COR-L47 (cell line): Measurements from ENCODE around the gene FTSJ1.
"Not testable (repeated sequence)": the region's sequence is repeated elsewhere in the genome, so short reads cannot be mapped to it uniquely, and the experiment has no call there.

ENCODE experiments used
- DNase-seq: peaks from one replicate; lab custom pipeline; 2025; lab: John Stamatoyannopoulos, UW

Gene FTSJ1

DNA sequence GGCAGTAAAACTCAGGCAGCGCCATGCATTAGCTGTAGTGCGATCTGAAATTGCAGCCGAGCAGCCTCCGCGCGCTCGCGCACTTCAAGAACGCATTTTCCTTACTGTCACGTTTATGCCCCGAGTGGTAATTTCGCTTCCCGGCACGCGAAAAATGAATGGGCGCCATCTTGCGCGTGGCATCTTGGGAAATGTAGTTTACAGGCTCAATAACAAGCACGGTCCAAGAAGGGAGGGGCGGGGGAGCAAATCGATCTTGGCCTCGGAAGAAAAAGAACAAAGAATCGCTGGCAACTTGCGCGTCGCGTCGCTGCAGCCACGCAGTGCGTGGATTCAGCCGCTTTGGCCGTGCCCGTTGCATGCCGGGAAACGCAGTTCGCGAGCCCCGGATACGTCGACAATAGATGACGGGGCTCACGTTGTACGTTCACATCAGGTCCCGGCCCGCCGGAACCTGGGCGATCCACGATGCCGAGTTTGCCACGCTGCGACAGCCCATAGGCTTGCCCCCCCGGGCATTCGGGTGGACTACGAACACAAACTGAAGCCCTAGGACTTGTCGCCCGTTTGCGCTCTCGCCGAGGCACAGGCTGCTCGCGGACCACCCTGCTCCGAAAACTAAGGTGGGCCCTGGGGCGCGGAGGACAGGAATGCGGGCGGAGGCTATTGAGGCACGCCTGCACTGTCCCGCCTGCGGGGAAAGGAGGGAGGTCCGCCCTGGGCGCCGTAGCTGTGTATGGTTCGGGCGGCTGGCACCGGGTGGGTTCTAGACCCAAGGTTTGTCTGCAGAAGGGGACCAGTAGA, at the start of gene FTSJ1:
TSS of gene FTSJ1 (plus strand) at position 426 of the 804 bp plus-strand sequence. CDS start 1,849 bp downstream, outside the sequence.
- DNase-seq: peak; percentile 87

GRCh38 chrX:48427027-48427716, 48.8 kb upstream of the FTSJ1 start:
- not testable (repeated sequence) for DNase-seq

DNA sequence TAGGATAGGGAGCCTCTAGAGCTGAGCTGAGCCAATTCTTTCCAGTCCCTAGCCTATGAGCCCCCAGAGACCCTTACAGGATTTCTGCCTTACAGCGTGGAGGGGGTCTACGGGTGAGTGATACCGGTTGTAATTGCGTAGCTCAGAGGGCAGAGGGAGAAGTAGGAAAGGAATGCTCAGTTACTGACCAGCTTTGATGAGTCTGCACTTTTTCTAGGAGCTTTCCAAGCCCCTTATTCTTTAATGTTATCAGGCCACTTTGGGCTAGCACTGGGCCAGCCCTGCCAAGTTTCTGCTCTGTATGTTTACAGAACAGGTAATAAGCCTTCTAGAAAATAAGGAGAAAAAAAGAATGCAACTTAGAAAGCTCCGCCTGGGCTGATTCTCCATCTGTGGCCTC, 46.4 kb upstream of the FTSJ1 start:
- not testable (repeated sequence) for DNase-seq

GRCh38 chrX:48430166-48430565, 45.8 kb upstream of the FTSJ1 start:
- not testable (repeated sequence) for DNase-seq

DNA sequence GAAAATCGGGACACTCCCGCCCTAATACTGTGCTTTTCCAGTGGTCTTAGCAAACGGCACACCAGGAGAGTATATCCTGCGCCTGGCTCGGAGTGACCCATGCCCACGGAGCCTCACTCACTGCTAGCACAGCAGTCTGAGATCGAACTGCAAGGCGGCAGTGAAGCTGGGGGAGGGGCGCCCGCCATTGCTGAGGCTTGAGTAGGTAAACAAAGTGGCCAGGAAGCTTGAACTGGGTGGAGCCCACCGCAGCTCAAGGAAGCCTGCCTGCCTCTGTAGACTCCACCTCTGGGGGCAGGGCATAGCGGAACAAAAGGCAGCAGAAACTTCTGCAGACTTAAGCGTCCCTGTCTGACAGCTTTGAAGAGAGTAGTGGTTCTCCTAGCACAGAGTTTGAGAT, 42.3 kb upstream of the FTSJ1 start:
- not testable (repeated sequence) for DNase-seq

- not testable (repeated sequence) for DNase-seq
These were observed 28.8 kb upstream of the FTSJ1 start for GRCh38 chrX:48447201-48447600.

GRCh38 chrX:48450076-48450475, 25.9 kb upstream of the FTSJ1 start:
- no peak for DNase-seq

DNA sequence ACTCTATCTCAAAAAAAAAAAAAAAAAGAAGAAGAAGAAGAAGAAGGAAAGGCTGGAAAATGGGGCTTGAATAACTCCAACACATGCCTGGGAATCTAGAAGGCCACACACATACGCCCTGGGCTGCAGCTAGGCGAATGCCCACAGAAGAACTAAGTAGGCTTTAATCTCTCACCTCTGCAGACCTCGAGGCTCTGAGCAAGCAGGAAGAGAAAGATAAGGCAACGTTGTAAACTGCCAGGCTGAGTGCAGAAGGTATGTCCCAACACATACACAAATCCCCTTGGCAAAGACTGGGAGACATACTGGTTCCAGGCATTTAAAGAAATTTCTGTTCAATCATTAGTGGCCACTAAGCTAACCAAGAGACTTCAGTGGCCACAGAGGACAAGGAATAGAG, 24.3 kb upstream of the FTSJ1 start:
- no peak for DNase-seq

- no peak for DNase-seq
These were observed 19.2 kb upstream of the FTSJ1 start for GRCh38 chrX:48456628-48457331.

GRCh38 chrX:48458711-48459110, 17.3 kb upstream of the FTSJ1 start:
- no peak for DNase-seq

DNA sequence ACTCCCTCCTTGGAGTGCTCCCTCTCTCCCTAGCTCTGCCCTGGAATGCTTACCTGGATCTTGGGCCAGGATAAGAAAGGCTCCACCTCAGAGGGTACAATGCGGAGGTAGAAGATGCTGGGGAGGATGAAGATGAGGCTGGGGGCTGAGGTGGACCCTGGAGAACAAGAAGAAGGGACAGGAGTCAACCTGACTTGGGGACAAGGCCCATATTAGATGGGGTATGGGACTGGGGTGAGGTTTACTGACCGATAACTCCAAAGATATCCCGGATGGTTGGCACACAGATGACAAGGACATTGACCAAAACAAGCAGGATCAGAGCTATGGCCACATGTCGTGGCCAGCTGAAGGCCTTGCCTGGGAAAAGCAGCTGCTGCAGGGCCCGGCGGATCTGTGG, 16.5 kb upstream of the FTSJ1 start:
- no peak for DNase-seq

GRCh38 chrX:48460031-48460430, 16.0 kb upstream of the FTSJ1 start:
- DNase-seq: no peak

DNA sequence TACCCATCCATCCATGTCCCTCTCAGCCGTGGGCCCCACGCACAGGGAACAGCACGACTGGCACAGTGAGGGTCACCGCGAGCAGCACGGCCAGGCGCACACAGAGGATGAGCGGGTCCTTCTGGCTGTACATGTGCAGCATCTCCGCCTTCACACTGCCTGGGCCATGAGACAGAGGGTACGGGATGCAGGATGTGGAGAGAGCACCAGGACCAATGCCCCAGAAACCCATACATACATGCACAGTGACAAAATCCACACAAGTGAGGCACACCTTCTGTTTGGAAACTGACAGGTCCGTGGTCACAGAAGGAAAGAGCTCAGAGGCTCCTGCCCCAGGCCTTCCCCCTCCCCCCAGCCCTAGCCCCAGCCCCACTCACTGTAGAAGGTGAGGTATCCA, 15.4 kb upstream of the FTSJ1 start:
- no peak for DNase-seq

- DNase-seq: no peak
These were observed 14.2 kb upstream of the FTSJ1 start for GRCh38 chrX:48461830-48462229.

- DNase-seq: no peak
These were observed 10.6 kb upstream of the FTSJ1 start for GRCh38 chrX:48465336-48465933.

DNA sequence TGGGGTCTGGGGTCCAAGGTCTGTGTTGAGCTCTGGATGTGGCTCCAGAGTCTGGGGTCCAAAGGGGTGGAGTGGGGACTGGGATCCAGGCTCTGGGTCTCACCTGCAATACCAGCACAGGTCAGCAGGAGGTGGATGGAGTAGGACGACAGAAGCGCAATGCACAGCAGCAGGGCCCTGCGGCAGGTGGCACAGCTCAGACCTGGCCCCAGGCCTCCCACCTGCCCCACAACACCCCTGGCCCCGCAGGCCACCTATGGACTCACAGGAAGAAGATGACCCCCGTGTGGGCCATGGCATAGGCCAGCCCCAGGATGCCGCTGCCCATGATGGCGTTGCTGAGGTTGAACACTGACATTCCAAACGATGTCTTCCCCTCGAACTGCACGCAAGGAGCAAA, 9.3 kb upstream of the FTSJ1 start:
- no peak for DNase-seq

DNA sequence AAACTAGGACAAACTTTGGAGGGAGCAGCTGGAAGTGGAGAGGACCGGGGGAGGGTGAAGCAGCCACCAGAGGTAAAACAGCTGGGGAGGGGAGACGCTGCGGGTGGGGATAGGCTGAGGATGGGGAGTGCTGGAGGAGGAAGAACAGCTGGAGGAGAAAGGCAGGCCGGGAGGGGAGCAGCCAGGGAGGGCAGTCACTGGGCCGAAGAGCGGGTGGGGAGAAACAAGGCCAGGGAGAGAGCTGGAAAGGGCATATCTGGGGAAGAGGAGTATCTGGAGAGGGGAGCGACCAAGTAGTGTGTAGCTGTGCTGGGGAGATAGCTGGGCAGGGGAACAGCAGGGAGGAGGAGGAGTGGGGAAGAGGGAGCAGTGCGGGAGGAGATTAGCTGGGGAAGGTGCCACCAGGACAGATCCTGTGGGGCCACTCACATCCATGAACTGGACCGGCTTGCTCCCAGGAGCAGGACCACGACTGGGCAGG, 8.7 kb upstream of the FTSJ1 start:
- DNase-seq: no peak

DNA sequence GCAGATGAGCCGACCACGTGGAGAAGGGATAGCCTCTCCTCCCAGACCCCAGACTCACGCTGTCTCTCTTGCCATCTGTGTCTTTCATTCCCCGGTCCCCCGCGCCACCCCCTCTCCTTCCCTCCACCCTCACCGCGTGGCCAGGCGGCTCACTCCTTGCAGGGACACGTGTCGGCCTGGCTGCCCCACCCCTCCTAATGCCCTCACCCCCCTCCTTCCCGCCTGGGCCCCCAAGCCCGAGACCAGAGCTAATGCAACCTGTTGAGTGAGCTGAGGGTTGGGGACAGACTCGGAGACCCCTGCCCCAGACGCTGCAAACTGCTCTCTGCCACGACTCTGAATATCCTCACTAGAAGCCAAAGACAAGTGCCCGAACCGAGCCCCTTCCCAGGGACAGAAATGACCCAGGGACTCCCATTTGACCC, 7.7 kb upstream of the FTSJ1 start:
- DNase-seq: no peak

- DNase-seq: no peak
These were observed 7.0 kb upstream of the FTSJ1 start for GRCh38 chrX:48468693-48469691.

GRCh38 chrX:48470110-48470832, 5.7 kb upstream of the FTSJ1 start, which contains the start of gene SLC38A5:
Gene SLC38A5, minus strand, starts transcription at chrX:48470260. Its CDS starts 2,336 bp downstream, at chrX:48467924.
- DNase-seq: no peak
